ENCODE data around the gene CPXM2. TPM values are rescaled to one million over a fixed set of nuclear protein-coding genes. Genes with fewer than 3 reads are reported as not detected.

CPXM2 gene
- total and polyA plus RNA-seq, 10 of the 15 experiments (the other 5 are each of a cell fraction or from before 2014, with no cell fraction given): 0.08 to 1.1 (median 0.58) TPM

- 0% methylated on average over 1 of the region's 1 CpG for WGBS (ENCODE audit: insufficient coverage, insufficient replicate concordance, low lambda C conversion rate, missing lambda C conversion rate)
- in situ Hi-C loops (cut with MboI): no loop called here
- Histone ChIP-seq H3K4me1 (ENCODE audit: control insufficient read depth, insufficient read depth, low read length) (no peaks in the 10 kb centered on the region), H3K4me3 (no peak overlapping the region), H4K20me1 (ENCODE audit: control insufficient read depth, insufficient read depth) (no peaks in the 10 kb centered on the region), H3K9me3 (replicated peaks; ENCODE audit: control insufficient read depth, insufficient read depth, low read length) (no peaks in the 10 kb centered on the region; the same call in 1 of the 3 replicates), H3K4me2 (ENCODE audit: control insufficient read depth, insufficient read depth) (no peak overlapping the region), H3K27ac (ENCODE audit: control insufficient read depth, insufficient read depth) (no peak overlapping the region), H3K27me3 (replicated peaks in 1 of 2; ENCODE audit: control insufficient read depth in 2 of 2, insufficient read depth in 2 of 2, low read length in 1 of 2) (peaks cover 0 to 2% of the 10 kb centered on the region in 2 experiments; a peak in 2 of 4 replicates), H2AFZ (ENCODE audit: control insufficient read depth, low read depth, low read length) (no peak overlapping the region), H3K36me3 (ENCODE audit: control insufficient read depth in 2 of 2, insufficient read depth in 2 of 2, low read length in 1 of 2) (no peaks in the 10 kb centered on the region), H3K9ac (ENCODE audit: control insufficient read depth, insufficient read depth, low read length) (no peak overlapping the region), H3K79me2 (ENCODE audit: control insufficient read depth, insufficient read depth, low read length) (no peaks in the 10 kb centered on the region)
- ChIA-PET SMC1A (ENCODE audit: uncharacterized antibody, unreplicated experiment) (interaction anchor here (0.7 to 1.4 kb wide), 2 partner anchors 12 to 633 kb away, joined by 3 read pairs; partner anchors contain the start of gene BUB3), POLR2A (no interaction called here), RAD21 (ENCODE audit: unreplicated experiment) (no interaction called here), CTCF (no interaction called here)
- intact Hi-C loops (cut with micrococcal nuclease; ENCODE audit: unreplicated experiment): no loop called here
- DNase-seq (ENCODE audit: low read depth, low spot score): no peak
- no peak for FAIRE-seq
- BruUV-seq (replicated peaks): no TSS peak
- TF ChIP-seq NKRF (conservative IDR thresholded peaks at IDR 0.05): no peak
- no peak for TF ChIP-seq SREBF1 (IDR thresholded peaks at IDR 0.05; ENCODE audit: low read length)
- no peak for TF ChIP-seq ZNF217 (IDR thresholded peaks at IDR 0.05)
- no peak for TF ChIP-seq NFIC (IDR thresholded peaks at IDR 0.05; ENCODE audit: low read depth, low read length)
- TF ChIP-seq FOXK2 (IDR thresholded peaks at IDR 0.05): no peak
- no peak for TF ChIP-seq HDAC6 (IDR thresholded peaks at IDR 0.05; ENCODE audit: unreplicated experiment)
- TF ChIP-seq PKNOX1 (IDR thresholded peaks at IDR 0.05): no peak
- TF ChIP-seq MEF2B (IDR thresholded peaks at IDR 0.05; ENCODE audit: partially characterized antibody, poor library complexity, severe bottlenecking): no peak
- TF ChIP-seq PAX8 (IDR thresholded peaks at IDR 0.05): no peak
- TF ChIP-seq KAT2A (conservative IDR thresholded peaks at IDR 0.05; ENCODE audit: control insufficient read depth, low read depth, low read length): no peak
- no peak for ATAC-seq
Observed at GRCh38 chr10:123786896-123787295, 104.7 kb downstream of the CPXM2 start.
